Measurements from ENCODE around the gene SNTB2.

- no peak for TF ChIP-seq EZH2 (IDR thresholded peaks at IDR 0.05)
- no peak for TF ChIP-seq POLR2AphosphoS5 (IDR thresholded peaks at IDR 0.05; ENCODE audit: borderline replicate concordance, low read depth, low read length)
Measured at GRCh38 chr16:69239851-69240250, 52.9 kb downstream of the SNTB2 start.
